HEK293 (cell line): ENCODE results near the gene HOXB8.

Source experiments
- CTCF ChIA-PET: fragments of 350-600 bp; formaldehyde crosslinking; extraction: SDS; loops from one replicate; lab custom pipeline; 2021; ENCODE audit warnings: antibody characterized with exemption; lab: Yijun Ruan, JAX
- POLR2A ChIA-PET: fragments of 300-600 bp; formaldehyde crosslinking; extraction: SDS; loops from one replicate; lab custom pipeline; 2020; ENCODE audit warnings: antibody characterized with exemption, inconsistent platforms; lab: Yijun Ruan, JAX
- H3K27ac ChIP-seq: fragments of 200-500 bp; sonication (Bioruptor generic); 2 replicates; pipeline ENCODE4 v1.5.1; 2014; ENCODE audit warnings: low read depth, low read length, control low read depth, inconsistent platforms; ENCODE audit errors: extremely low read depth
- H3K36me3 ChIP-seq, 2 experiments: fragments of 200-500 bp in 1 of 2; sonication (Bioruptor generic) in 1 of 2; 1 replicate in 1 of 2; 2 replicates in 1 of 2; pipeline ENCODE4 v1.5.1; 2014 to 2017; ENCODE audit warnings: inconsistent platforms in 2 of 2, low read length in 2 of 2; ENCODE audit not compliant: control insufficient read depth in 2 of 2, insufficient read depth in 1 of 2
- H3K4me1 ChIP-seq: fragments of 200-500 bp; sonication (Bioruptor generic); 2 replicates; pipeline ENCODE4 v1.5.1; 2014; ENCODE audit warnings: mild to moderate bottlenecking, low read length, inconsistent platforms; ENCODE audit not compliant: control insufficient read depth, insufficient read depth
- H3K4me3 ChIP-seq: 2 replicates; pipeline ENCODE4 v1.5.1; 2011; ENCODE audit warnings: low read depth, mild to moderate bottlenecking, control low read depth, low read length, moderate library complexity
- H3K9me3 ChIP-seq: fragments of 200-500 bp; sonication (Bioruptor generic); 2 replicates; pipeline ENCODE4 v1.5.1; 2014; ENCODE audit warnings: low read depth, low read length, inconsistent platforms; ENCODE audit not compliant: control insufficient read depth, insufficient read depth
- CTCF ChIP-seq: fragments of 450-650 bp; formaldehyde crosslinking; IDR thresholded peaks from 2 replicates; pipeline ENCODE4 v1.5.1; 2016; ENCODE audit warnings: missing biosample characterization, missing genetic modification characterization
- MZF1 ChIP-seq: fragments of 450-650 bp; formaldehyde crosslinking; IDR thresholded peaks from 2 replicates; pipeline ENCODE4 v1.5.1; 2017; ENCODE audit warnings: missing biosample characterization, missing genetic modification characterization, borderline replicate concordance
- TF ChIP-seq, protein P1 (sequence below): fragments of 450-650 bp; formaldehyde crosslinking; IDR thresholded peaks from 2 replicates; pipeline ENCODE4 v1.5.1; 2016; ENCODE audit warnings: missing biosample characterization, missing genetic modification characterization

HOXB8 gene

GRCh38 chr17:48562934-48563333 lies 52.2 kb downstream of the HOXB8 start:
- H3K4me1 ChIP-seq, result peaks cover 88% of the 10 kb centered on the region
- ChIA-PET POLR2A (interaction anchor here (1.0 kb wide), 1 partner anchor 15 kb away, joined by 5 read pairs; no protein-coding TSS in a partner anchor), CTCF (interaction anchor here (0.9 to 1.3 kb wide), 3 partner anchors 12 to 25 kb away, joined by 3 to 5 read pairs (median 4); no protein-coding TSS in a partner anchor)
- peaks cover 13 to 65% of the 10 kb centered on the region in 2 experiments for H3K36me3 ChIP-seq
- H3K27ac ChIP-seq, result peak overlapping the region; percentile 76
- H3K9me3 ChIP-seq, result no peaks in the 10 kb centered on the region
- H3K4me3 ChIP-seq, result no peak overlapping the region
- TF ChIP-seq, protein P1, sequence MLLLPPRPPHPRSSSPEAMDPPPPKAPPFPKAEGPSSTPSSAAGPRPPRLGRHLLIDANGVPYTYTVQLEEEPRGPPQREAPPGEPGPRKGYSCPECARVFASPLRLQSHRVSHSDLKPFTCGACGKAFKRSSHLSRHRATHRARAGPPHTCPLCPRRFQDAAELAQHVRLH (tag by site-specific recombination), result no peak
- TF ChIP-seq CTCF (0 out of 2 replicates have a peak, but pooled peaks have one; percentile 7), MZF1 (tag by site-specific recombination) (no peak)
